SK-N-SH (cell line): ENCODE data around the gene HOXD13.

ENCODE experiments used
- FOXM1 ChIP-seq: IDR thresholded peaks from 2 replicates; pipeline ENCODE4 v1.4.0; 2012; ENCODE audit warnings: low read depth, mild to moderate bottlenecking
- TAF1 ChIP-seq: IDR thresholded peaks from 2 replicates; pipeline ENCODE4 v1.6.1; 2012; ENCODE audit warnings: low read depth, mild to moderate bottlenecking, low read length, moderate library complexity, borderline replicate concordance

DNA sequence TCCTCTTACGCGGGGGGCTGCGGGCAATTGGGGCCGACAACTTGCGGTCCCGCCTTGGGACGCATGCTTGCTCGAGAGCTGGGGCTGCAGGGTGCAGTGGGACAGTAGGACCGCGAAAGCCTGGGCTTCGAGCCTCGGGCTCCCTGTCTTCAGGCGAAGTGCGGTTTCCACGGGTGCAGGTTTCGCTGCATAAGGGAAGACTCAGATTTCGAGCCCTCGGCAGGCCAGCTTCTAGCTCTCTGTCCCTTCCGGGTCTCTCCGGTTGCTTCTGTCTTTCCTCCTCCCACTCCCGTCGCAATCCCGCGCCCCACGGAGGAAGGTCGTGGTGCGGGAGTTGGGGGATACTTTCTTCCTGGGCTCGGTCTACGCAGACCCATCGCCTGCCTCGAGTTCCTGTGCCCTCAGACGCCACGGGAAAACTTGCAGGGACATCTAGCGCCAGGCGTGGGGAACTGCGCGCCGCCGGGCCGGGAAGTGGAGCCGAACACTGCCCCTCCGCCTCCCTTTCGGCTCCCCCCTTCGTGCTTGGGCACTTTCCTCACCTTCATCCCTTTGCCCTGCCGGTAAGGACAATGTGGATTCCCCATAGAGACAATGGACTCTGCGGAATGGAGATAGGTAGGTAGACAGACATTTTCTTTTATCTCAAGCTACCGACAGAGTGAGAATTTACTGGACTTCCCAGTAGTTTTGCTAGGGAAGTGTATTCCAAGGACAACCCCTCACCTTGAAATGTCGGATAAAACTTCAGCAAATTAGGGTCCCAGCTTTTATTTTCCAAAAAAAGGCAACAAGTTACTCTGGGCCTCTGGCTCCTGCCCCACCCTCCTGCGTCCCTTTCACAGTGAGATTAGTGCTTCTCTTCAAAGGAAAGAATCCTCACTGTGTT is 4.2 kb upstream of the HOXD13 start:
- TF ChIP-seq FOXM1 (no peak), TAF1 (no peak)
